Common myeloid progenitor, CD34-positive (primary cell): ENCODE measurements around the gene FLNA.
A peak's percentile ranks its signal among the peaks of the same experiment; 100 is the strongest.

Experiments used
- CTCF ChIA-PET: fragments of 350-600 bp; sonication (Branson Sonifier 250); formaldehyde crosslinking; loops from one replicate; lab custom pipeline; 2021; ENCODE audit warnings: antibody characterized with exemption; lab: Charles Lee
- POLR2A ChIA-PET: fragments of 350-600 bp; sonication (Branson Sonifier 250); formaldehyde crosslinking; loops from one replicate; lab custom pipeline; 2021; ENCODE audit warnings: antibody characterized with exemption; lab: Charles Lee
- DNase-seq, 3 donors: peaks; one replicate each; pipeline versions ENCODE4 v3.0.0 to v3.0.0-alpha.2; 2013
- H3K27ac ChIP-seq, 2 experiments: 1 replicate in 1 of 2; 2 replicates in 1 of 2; pipeline ENCODE4 v1.7.0; 2013; ENCODE audit warnings: inconsistent platforms in 2 of 2, low read length in 2 of 2, mild to moderate bottlenecking in 2 of 2, low read depth in 1 of 2, moderate library complexity in 1 of 2; ENCODE audit not compliant: severe bottlenecking in 2 of 2, insufficient read depth in 1 of 2, poor library complexity in 1 of 2
- H3K27me3 ChIP-seq, 5 experiments: replicated peaks in 2 of 5; 1 replicate in 3 of 5; 2 replicates in 2 of 5; pipeline versions ENCODE4 v1.6.1 to v1.7.0; 2013; ENCODE audit warnings: low read length in 4 of 5, mild to moderate bottlenecking in 2 of 5, moderate library complexity in 2 of 5, inconsistent platforms in 1 of 5; ENCODE audit not compliant: insufficient read depth in 5 of 5, control insufficient read depth in 4 of 5
- H3K36me3 ChIP-seq, 4 experiments: 1 replicate in 2 of 4; 2 replicates in 2 of 4; pipeline versions ENCODE4 v1.6.1 to v1.7.0; 2013; ENCODE audit warnings: low read length in 3 of 4, control low read depth in 1 of 4, mild to moderate bottlenecking in 1 of 4; ENCODE audit not compliant: control insufficient read depth in 4 of 4, insufficient read depth in 4 of 4
- H3K4me1 ChIP-seq, 4 experiments: 1 replicate in 3 of 4; 2 replicates in 1 of 4; pipeline versions ENCODE4 v1.6.1 to v1.7.1; 2013; ENCODE audit warnings: low read length in 3 of 4, mild to moderate bottlenecking in 3 of 4, control low read depth in 1 of 4, inconsistent platforms in 1 of 4, moderate library complexity in 1 of 4; ENCODE audit not compliant: control insufficient read depth in 4 of 4, insufficient read depth in 4 of 4; ENCODE audit errors: control extremely low read depth in 1 of 4
- H3K4me3 ChIP-seq, 7 experiments: 1 replicate in 4 of 7; 2 replicates in 3 of 7; pipeline versions ENCODE4 v1.5.1 to v1.7.0; 2013; ENCODE audit warnings: mild to moderate bottlenecking in 7 of 7, low read length in 6 of 7, moderate library complexity in 6 of 7, inconsistent platforms in 2 of 7, low read depth in 2 of 7, control low read depth in 1 of 7; ENCODE audit not compliant: insufficient read depth in 4 of 7, control insufficient read depth in 1 of 7; ENCODE audit errors: extremely low read depth in 1 of 7
- H3K9me3 ChIP-seq, 5 experiments: 1 replicate in 4 of 5; 2 replicates in 1 of 5; pipeline versions ENCODE4 v1.6.1 to v1.7.1; 2013; ENCODE audit warnings: low read length in 4 of 5, mild to moderate bottlenecking in 2 of 5, inconsistent platforms in 1 of 5, low read depth in 1 of 5, moderate library complexity in 1 of 5; ENCODE audit not compliant: control insufficient read depth in 4 of 5, insufficient read depth in 2 of 5; ENCODE audit errors: control extremely low read depth in 1 of 5
- WGBS: methylation state at CpG from one replicate; pipeline ENCODE4 v1.1.5; 2013; ENCODE audit not compliant: insufficient coverage; 5-methylcytosine and 5-hydroxymethylcytosine counted together

The FLNA gene

GRCh38 chrX:154413142-154413541, 38.7 kb upstream of the FLNA start:
- Histone ChIP-seq H3K27me3 (no peaks in the 10 kb centered on the region), H3K27ac (no peak overlapping the region), H3K4me1 (peaks cover 3 to 33% (median 32%) of the 10 kb centered on the region in 4 experiments), H3K4me3 (peak overlapping the region in 1 of 7 experiments; percentile 80), H3K36me3 (peaks cover 0 to 3% (median 0%) of the 10 kb centered on the region in 4 experiments), H3K9me3 (no peaks in the 10 kb centered on the region)
- ChIA-PET POLR2A (interaction anchor here (0.7 to 1.3 kb wide), 2 partner anchors 11 to 118 kb away, joined by 3 to 5 read pairs; no protein-coding TSS in a partner anchor), CTCF (interaction anchor here (0.9 to 3.0 kb wide), 6 partner anchors 9 to 114 kb away, joined by 3 to 12 read pairs (median 3); partner anchors contain the start of gene ATP6AP1)
- 73% methylated on average over 5 of the region's 8 CpGs for WGBS
- DNase-seq, result no peak

GRCh38 chrX:154412468-154412867, 38.0 kb upstream of the FLNA start:
- CTCF ChIA-PET, result interaction anchor here (0.5 to 3.0 kb wide), 9 partner anchors 10 to 129 kb away, joined by 3 to 12 read pairs (median 3); partner anchors contain the start of gene ATP6AP1
- Histone ChIP-seq H3K9me3 (no peaks in the 10 kb centered on the region), H3K27me3 (no peaks in the 10 kb centered on the region), H3K27ac (peak overlapping the region; percentile 15 to 77), H3K4me3 (peak overlapping the region; percentile 43 to 80 (median 69)), H3K36me3 (peaks cover 0 to 3% (median 0%) of the 10 kb centered on the region in 4 experiments), H3K4me1 (peaks cover 3 to 33% (median 32%) of the 10 kb centered on the region in 4 experiments)
- peak in 2 of 3 donors; percentile 81 to 85 for DNase-seq
- POLR2A ChIA-PET, result interaction anchor here (0.7 to 1.8 kb wide), 5 partner anchors 10 to 22 kb away, joined by 3 to 8 read pairs (median 4); partner anchors contain the start of gene RPL10
- 47% methylated on average over 4 of the region's 4 CpGs for WGBS

GRCh38 chrX:154411981-154412340, 37.5 kb upstream of the FLNA start:
- ChIA-PET CTCF (interaction anchor here (0.5 to 3.0 kb wide), 9 partner anchors 11 to 130 kb away, joined by 3 to 12 read pairs (median 3); partner anchors contain the start of gene ATP6AP1), POLR2A (interaction anchor here (0.6 to 1.8 kb wide), 6 partner anchors 10 to 489 kb away, joined by 3 to 8 read pairs (median 4); partner anchors contain the start of gene RPL10)
- peaks cover 0 to 3% (median 0%) of the 10 kb centered on the region in 4 experiments for H3K36me3 ChIP-seq
- no peaks in the 10 kb centered on the region for H3K27me3 ChIP-seq
- H3K9me3 ChIP-seq, result no peaks in the 10 kb centered on the region
- H3K27ac ChIP-seq, result peak overlapping the region; percentile 15 to 77
- WGBS, result 55% methylated on average over 21 of the region's 29 CpGs
- H3K4me1 ChIP-seq, result peaks cover 3 to 33% (median 32%) of the 10 kb centered on the region in 4 experiments
- H3K4me3 ChIP-seq, result peak overlapping the region; percentile 43 to 80 (median 69)
- peak; percentile 69 to 80 (median 79) for DNase-seq

GRCh38 chrX:154409222-154409871, 34.9 kb upstream of the FLNA start, which contains the start of gene DNASE1L1:
DNASE1L1 (minus strand) TSS chrX:154409254; CDS start chrX:154405568, 3,686 bp downstream.
- Histone ChIP-seq H3K36me3 (peaks cover 0 to 4% (median 0%) of the 10 kb centered on the region in 4 experiments), H3K9me3 (no peaks in the 10 kb centered on the region), H3K27ac (peak within 1 kb of the TSS; percentile 25 to 73), H3K27me3 (no peaks in the 10 kb centered on the region), H3K4me1 (peaks cover 3 to 33% (median 32%) of the 10 kb centered on the region in 4 experiments), H3K4me3 (peak within 1 kb of the TSS in 6 of 7 experiments; percentile 42 to 75 (median 54))
- CTCF ChIA-PET, result interaction anchor here (0.7 to 1.5 kb wide), 4 partner anchors 8 to 125 kb away, joined by 3 to 4 read pairs (median 3); partner anchors contain the start of genes ATP6AP1 and UBL4A
- POLR2A ChIA-PET, result interaction anchor here (1.2 to 2.0 kb wide), 3 partner anchors 12 to 70 kb away, joined by 3 to 18 read pairs (median 5); partner anchors contain the start of genes LAGE3 and RPL10
- 35% methylated on average over 23 of the region's 26 CpGs for WGBS
- DNase-seq, result peak; percentile 72 to 87 (median 83)

GRCh38 chrX:154408659-154409221, 34.3 kb upstream of the FLNA start:
- no peak for DNase-seq
- WGBS, result 55% methylated on average over 9 of the region's 10 CpGs
- POLR2A ChIA-PET, result interaction anchor here (0.6 to 2.0 kb wide), 4 partner anchors 11 to 70 kb away, joined by 3 to 18 read pairs (median 6); partner anchors contain the start of genes LAGE3 and RPL10
- Histone ChIP-seq H3K4me1 (peaks cover 3 to 33% (median 32%) of the 10 kb centered on the region in 4 experiments), H3K9me3 (no peaks in the 10 kb centered on the region), H3K4me3 (peak overlapping the region in 5 of 7 experiments; percentile 46 to 75 (median 55)), H3K27ac (peak overlapping the region; percentile 25 to 73), H3K27me3 (no peaks in the 10 kb centered on the region), H3K36me3 (peaks cover 0 to 4% (median 0%) of the 10 kb centered on the region in 4 experiments)
- CTCF ChIA-PET, result interaction anchor here (0.7 to 1.5 kb wide), 4 partner anchors 8 to 78 kb away, joined by 3 to 4 read pairs (median 3); partner anchors contain the start of genes ATP6AP1 and UBL4A

- H3K4me3 ChIP-seq, result no peak overlapping the region
- no peak overlapping the region for H3K27ac ChIP-seq
- no peaks in the 10 kb centered on the region for H3K27me3 ChIP-seq
- 95% methylated on average over 16 of the region's 16 CpGs for WGBS
- DNase-seq, result no peak
- ChIA-PET CTCF (no interaction called here), POLR2A (no interaction called here)
- peaks cover 0 to 21% (median 11%) of the 10 kb centered on the region in 4 experiments for H3K36me3 ChIP-seq
- H3K4me1 ChIP-seq, result peaks cover 0 to 19% (median 16%) of the 10 kb centered on the region in 4 experiments
- H3K9me3 ChIP-seq, result no peaks in the 10 kb centered on the region
Observed at GRCh38 chrX:154404625-154405192, 30.3 kb upstream of the FLNA start.
